ENCODE results near the gene CCDC144A.
A peak's percentile ranks its signal among the peaks of the same experiment; 100 is the strongest.
"Not testable (repeated sequence)": the region's sequence is repeated elsewhere in the genome, so short reads cannot be mapped to it uniquely, and the experiment has no call there.

Gene CCDC144A

GRCh38 chr17:16818821-16819683 is 129.0 kb downstream of the CCDC144A start:
- Histone ChIP-seq H3K9ac (ENCODE audit: low read length) (no peak overlapping the region), H3K27me3 (replicated peaks; ENCODE audit: insufficient read depth, low read length) (no peaks in the 10 kb centered on the region), H3F3A (ENCODE audit: insufficient read depth, low read length) (no peaks in the 10 kb centered on the region), H3K27ac (ENCODE audit: low read length) (no peak overlapping the region), H3K9me3 (replicated peaks; ENCODE audit: insufficient read depth, low read length) (no peaks in the 10 kb centered on the region), H3K79me2 (ENCODE audit: low read length) (no peaks in the 10 kb centered on the region), H3K4me2 (ENCODE audit: low read depth, low read length) (no peak overlapping the region), H3K36me3 (replicated peaks; ENCODE audit: insufficient read depth, low read length) (no peaks in the 10 kb centered on the region), H4K20me1 (ENCODE audit: insufficient read depth, low read length) (no peaks in the 10 kb centered on the region), H3K9me2 (replicated peaks; ENCODE audit: insufficient read depth, low read length) (no peaks in the 10 kb centered on the region), H2AFZ (ENCODE audit: low read length) (no peak overlapping the region), H3K4me3 (ENCODE audit: low read length) (no peak overlapping the region), H3K4me1 (ENCODE audit: low read length) (no peaks in the 10 kb centered on the region)
- TF ChIP-seq CTCF (IDR thresholded peaks at IDR 0.05; ENCODE audit: low read length) (peak; percentile 15; the same call in 1 of the 2 replicates), EZH2 (optimal IDR thresholded peaks at IDR 0.05; ENCODE audit: low read depth, low read length) (no peak)
- no peak for DNase-seq

- no peaks in the 10 kb centered on the region for H3F3A ChIP-seq (ENCODE audit: insufficient read depth, low read length)
- no peak for TF ChIP-seq CTCF (IDR thresholded peaks at IDR 0.05; ENCODE audit: low read length)
- TF ChIP-seq EZH2phosphoT487 (IDR thresholded peaks at IDR 0.05; ENCODE audit: low read length): no peak
- TF ChIP-seq EZH2 (optimal IDR thresholded peaks at IDR 0.05; ENCODE audit: low read depth, low read length): no peak
- H3K27me3 ChIP-seq (replicated peaks; ENCODE audit: insufficient read depth, low read length): no peaks in the 10 kb centered on the region
- H3K9me3 ChIP-seq (replicated peaks; ENCODE audit: insufficient read depth, low read length): no peaks in the 10 kb centered on the region
- H3K4me2 ChIP-seq (ENCODE audit: low read depth, low read length): no peak overlapping the region
- no peaks in the 10 kb centered on the region for H4K20me1 ChIP-seq (ENCODE audit: insufficient read depth, low read length)
- no peaks in the 10 kb centered on the region for H3K4me1 ChIP-seq (ENCODE audit: low read length)
- no peak overlapping the region for H2AFZ ChIP-seq (ENCODE audit: low read length)
- no peaks in the 10 kb centered on the region for H3K9me2 ChIP-seq (replicated peaks; ENCODE audit: insufficient read depth, low read length)
- DNase-seq: no peak
- no peaks in the 10 kb centered on the region for H3K36me3 ChIP-seq (replicated peaks; ENCODE audit: insufficient read depth, low read length)
- H3K79me2 ChIP-seq (ENCODE audit: low read length): no peaks in the 10 kb centered on the region
- H3K9ac ChIP-seq (ENCODE audit: low read length): no peak overlapping the region
- no peak overlapping the region for H3K4me3 ChIP-seq (ENCODE audit: low read length)
- H3K27ac ChIP-seq (ENCODE audit: low read length): no peak overlapping the region
Observed at GRCh38 chr17:16820161-16820877, 130.3 kb downstream of the CCDC144A start.

GRCh38 chr17:16820979-16821543 is 131.0 kb downstream of the CCDC144A start:
- Histone ChIP-seq H3K27me3 (replicated peaks; ENCODE audit: insufficient read depth, low read length) (no peaks in the 10 kb centered on the region), H3K4me3 (ENCODE audit: low read length) (no peak overlapping the region), H3K36me3 (replicated peaks; ENCODE audit: insufficient read depth, low read length) (no peaks in the 10 kb centered on the region), H3K9ac (ENCODE audit: low read length) (no peak overlapping the region), H3K27ac (ENCODE audit: low read length) (no peak overlapping the region), H3K79me2 (ENCODE audit: low read length) (no peaks in the 10 kb centered on the region), H3K4me2 (ENCODE audit: low read depth, low read length) (no peak overlapping the region), H3K9me2 (replicated peaks; ENCODE audit: insufficient read depth, low read length) (no peaks in the 10 kb centered on the region), H4K20me1 (ENCODE audit: insufficient read depth, low read length) (no peaks in the 10 kb centered on the region), H3K9me3 (replicated peaks; ENCODE audit: insufficient read depth, low read length) (no peaks in the 10 kb centered on the region), H3F3A (ENCODE audit: insufficient read depth, low read length) (no peaks in the 10 kb centered on the region), H2AFZ (ENCODE audit: low read length) (no peak overlapping the region), H3K4me1 (ENCODE audit: low read length) (no peaks in the 10 kb centered on the region)
- TF ChIP-seq EZH2 (optimal IDR thresholded peaks at IDR 0.05; ENCODE audit: low read depth, low read length) (no peak), EZH2phosphoT487 (IDR thresholded peaks at IDR 0.05; ENCODE audit: low read length) (no peak), CTCF (IDR thresholded peaks at IDR 0.05; ENCODE audit: low read length) (no peak)
- DNase-seq: no peak

GRCh38 chr17:16822133-16822532 is 132.1 kb downstream of the CCDC144A start:
- not testable (repeated sequence) for H3K27ac ChIP-seq (ENCODE audit: low read length); H2AFZ ChIP-seq (ENCODE audit: low read length)

GRCh38 chr17:16823768-16824406 is 133.8 kb downstream of the CCDC144A start:
- H3K9me3 ChIP-seq (replicated peaks; ENCODE audit: insufficient read depth, low read length); H3K4me1 ChIP-seq (ENCODE audit: low read length); H3K4me2 ChIP-seq (ENCODE audit: low read depth, low read length); H3K9ac ChIP-seq (ENCODE audit: low read length); H4K20me1 ChIP-seq (ENCODE audit: insufficient read depth, low read length); H3K79me2 ChIP-seq (ENCODE audit: low read length); H3F3A ChIP-seq (ENCODE audit: insufficient read depth, low read length); H3K9me2 ChIP-seq (replicated peaks; ENCODE audit: insufficient read depth, low read length); H3K27ac ChIP-seq (ENCODE audit: low read length); H3K27me3 ChIP-seq (replicated peaks; ENCODE audit: insufficient read depth, low read length); H3K4me3 ChIP-seq (ENCODE audit: low read length); DNase-seq; H2AFZ ChIP-seq (ENCODE audit: low read length); H3K36me3 ChIP-seq (replicated peaks; ENCODE audit: insufficient read depth, low read length): not testable (repeated sequence)

More at GRCh38 chr17:16822133-16822532, 132.1 kb downstream of the CCDC144A start:
- not testable (repeated sequence) for H3F3A ChIP-seq (ENCODE audit: insufficient read depth, low read length); H4K20me1 ChIP-seq (ENCODE audit: insufficient read depth, low read length); H3K9ac ChIP-seq (ENCODE audit: low read length); DNase-seq; H3K79me2 ChIP-seq (ENCODE audit: low read length); H3K9me3 ChIP-seq (replicated peaks; ENCODE audit: insufficient read depth, low read length); H3K4me3 ChIP-seq (ENCODE audit: low read length); H3K9me2 ChIP-seq (replicated peaks; ENCODE audit: insufficient read depth, low read length); H3K4me1 ChIP-seq (ENCODE audit: low read length); H3K27me3 ChIP-seq (replicated peaks; ENCODE audit: insufficient read depth, low read length); H3K36me3 ChIP-seq (replicated peaks; ENCODE audit: insufficient read depth, low read length); H3K4me2 ChIP-seq (ENCODE audit: low read depth, low read length)

All from MM.1S (cell line).